ENCODE data around the gene TARS1.

TARS1 gene

DNA sequence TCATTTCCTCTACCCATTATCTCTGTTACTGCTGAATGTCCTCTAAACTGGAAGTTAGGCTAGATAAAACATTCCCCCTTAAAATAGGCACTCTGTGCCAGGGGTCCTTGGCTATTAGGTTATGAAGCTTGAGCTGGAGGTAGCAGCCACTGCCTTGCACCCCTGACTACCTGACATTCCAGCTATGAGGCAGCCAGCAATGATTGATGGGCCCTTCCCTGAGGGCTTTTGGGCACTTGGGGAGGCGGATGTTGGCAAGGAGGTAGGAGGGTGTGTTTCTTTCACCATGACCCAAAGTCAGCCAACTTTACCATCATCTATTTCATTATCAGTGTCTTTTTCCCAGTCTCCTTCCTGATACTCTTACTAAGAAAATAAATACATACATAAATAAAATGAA lies 17.1 kb downstream of the TARS1 start:
- H3K27ac ChIP-seq, result no peak overlapping the region
- H3K4me3 ChIP-seq (ENCODE audit: low read depth in 1 of 2, low read length in 1 of 2), result no peak overlapping the region
- TF ChIP-seq, protein P1, sequence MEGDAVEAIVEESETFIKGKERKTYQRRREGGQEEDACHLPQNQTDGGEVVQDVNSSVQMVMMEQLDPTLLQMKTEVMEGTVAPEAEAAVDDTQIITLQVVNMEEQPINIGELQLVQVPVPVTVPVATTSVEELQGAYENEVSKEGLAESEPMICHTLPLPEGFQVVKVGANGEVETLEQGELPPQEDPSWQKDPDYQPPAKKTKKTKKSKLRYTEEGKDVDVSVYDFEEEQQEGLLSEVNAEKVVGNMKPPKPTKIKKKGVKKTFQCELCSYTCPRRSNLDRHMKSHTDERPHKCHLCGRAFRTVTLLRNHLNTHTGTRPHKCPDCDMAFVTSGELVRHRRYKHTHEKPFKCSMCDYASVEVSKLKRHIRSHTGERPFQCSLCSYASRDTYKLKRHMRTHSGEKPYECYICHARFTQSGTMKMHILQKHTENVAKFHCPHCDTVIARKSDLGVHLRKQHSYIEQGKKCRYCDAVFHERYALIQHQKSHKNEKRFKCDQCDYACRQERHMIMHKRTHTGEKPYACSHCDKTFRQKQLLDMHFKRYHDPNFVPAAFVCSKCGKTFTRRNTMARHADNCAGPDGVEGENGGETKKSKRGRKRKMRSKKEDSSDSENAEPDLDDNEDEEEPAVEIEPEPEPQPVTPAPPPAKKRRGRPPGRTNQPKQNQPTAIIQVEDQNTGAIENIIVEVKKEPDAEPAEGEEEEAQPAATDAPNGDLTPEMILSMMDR (IDR thresholded peaks at IDR 0.05), result no peak
- peaks cover 97% of the 10 kb centered on the region for H3K36me3 ChIP-seq
- no peaks in the 10 kb centered on the region for H3K27me3 ChIP-seq
- H3K4me1 ChIP-seq (ENCODE audit: control insufficient read depth in 1 of 2, insufficient read depth in 1 of 2, low read depth in 1 of 2, low read length in 1 of 2), result no peaks in the 10 kb centered on the region
- no peaks in the 10 kb centered on the region for H3K9me3 ChIP-seq

DNA sequence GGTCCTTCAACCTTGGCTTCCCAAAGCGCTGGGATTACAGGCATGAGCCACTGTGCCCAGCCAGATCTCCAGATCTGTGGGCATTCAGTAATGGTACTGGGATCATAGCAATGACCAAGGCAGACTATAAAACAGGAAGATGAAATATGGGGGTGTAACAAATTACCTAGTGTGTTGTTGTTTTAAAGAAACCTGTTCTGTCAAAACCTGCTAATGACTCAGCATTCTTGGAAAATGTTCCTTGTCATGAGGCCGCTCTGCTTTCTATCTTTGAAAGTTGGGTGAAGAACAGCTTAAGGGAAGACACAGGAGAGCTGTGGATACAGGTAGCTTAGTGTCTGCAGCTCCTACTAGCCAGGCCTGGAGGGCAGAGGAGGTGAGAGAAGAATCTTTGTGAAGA lies 19.4 kb downstream of the TARS1 start:
- no peaks in the 10 kb centered on the region for H3K4me1 ChIP-seq (ENCODE audit: control insufficient read depth in 1 of 2, insufficient read depth in 1 of 2, low read depth in 1 of 2, low read length in 1 of 2)
- H3K4me3 ChIP-seq (ENCODE audit: low read depth in 1 of 2, low read length in 1 of 2), result no peak overlapping the region
- peaks cover 100% of the 10 kb centered on the region for H3K36me3 ChIP-seq
- TF ChIP-seq, protein P1 (IDR thresholded peaks at IDR 0.05), result no peak
- H3K27ac ChIP-seq, result no peak overlapping the region
- H3K27me3 ChIP-seq, result no peaks in the 10 kb centered on the region
- no peaks in the 10 kb centered on the region for H3K9me3 ChIP-seq

DNA sequence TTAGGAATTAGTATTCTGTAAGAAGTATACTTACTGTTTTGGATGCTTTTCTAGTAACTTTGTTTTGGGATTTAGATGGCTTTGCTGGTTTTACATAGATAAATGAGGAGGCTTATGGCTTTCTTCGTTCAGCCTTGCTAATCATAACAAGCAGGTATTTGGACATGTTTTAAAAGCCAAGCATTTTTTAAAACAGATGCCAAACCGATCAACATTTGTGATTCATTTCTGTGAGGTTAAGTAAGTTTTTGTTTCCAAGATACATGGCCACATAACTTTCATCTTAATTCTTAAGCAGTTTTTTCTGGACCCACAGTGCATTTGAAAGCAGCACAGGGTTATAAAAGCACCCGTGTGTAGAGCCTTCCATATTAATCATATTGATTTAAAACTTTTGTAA lies 21.7 kb downstream of the TARS1 start:
- Histone ChIP-seq H3K36me3 (peaks cover 100% of the 10 kb centered on the region), H3K27me3 (no peaks in the 10 kb centered on the region), H3K9me3 (no peaks in the 10 kb centered on the region), H3K4me1 (ENCODE audit: control insufficient read depth in 1 of 2, insufficient read depth in 1 of 2, low read depth in 1 of 2, low read length in 1 of 2) (no peaks in the 10 kb centered on the region), H3K4me3 (ENCODE audit: low read depth in 1 of 2, low read length in 1 of 2) (no peak overlapping the region), H3K27ac (no peak overlapping the region)
- TF ChIP-seq, protein P1 (IDR thresholded peaks at IDR 0.05), result no peak

DNA sequence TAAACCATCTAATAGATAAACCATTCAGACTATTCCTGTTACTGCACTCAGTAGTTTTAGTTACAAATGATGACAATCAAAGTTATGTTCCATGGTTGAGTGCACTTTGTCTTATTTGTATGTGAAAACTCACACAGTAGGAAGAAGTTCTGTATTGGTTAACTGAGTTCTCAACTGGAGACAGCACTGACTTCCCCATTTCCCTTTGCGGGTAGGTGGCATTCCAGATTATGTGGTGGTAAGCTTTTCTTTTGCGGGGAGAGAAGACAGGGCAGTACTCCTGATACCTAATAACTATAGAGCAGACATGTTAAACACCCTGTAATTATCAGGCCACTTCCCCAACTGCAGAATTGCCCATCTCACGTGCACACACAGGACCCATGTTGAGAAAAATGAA lies 24.4 kb downstream of the TARS1 start:
- TF ChIP-seq, protein P1 (IDR thresholded peaks at IDR 0.05), result no peak
- no peaks in the 10 kb centered on the region for H3K4me1 ChIP-seq (ENCODE audit: control insufficient read depth in 1 of 2, insufficient read depth in 1 of 2, low read depth in 1 of 2, low read length in 1 of 2)
- no peaks in the 10 kb centered on the region for H3K27me3 ChIP-seq
- peaks cover 98% of the 10 kb centered on the region for H3K36me3 ChIP-seq
- no peak overlapping the region for H3K27ac ChIP-seq
- no peaks in the 10 kb centered on the region for H3K9me3 ChIP-seq
- H3K4me3 ChIP-seq (ENCODE audit: low read depth in 1 of 2, low read length in 1 of 2), result no peak overlapping the region

DNA sequence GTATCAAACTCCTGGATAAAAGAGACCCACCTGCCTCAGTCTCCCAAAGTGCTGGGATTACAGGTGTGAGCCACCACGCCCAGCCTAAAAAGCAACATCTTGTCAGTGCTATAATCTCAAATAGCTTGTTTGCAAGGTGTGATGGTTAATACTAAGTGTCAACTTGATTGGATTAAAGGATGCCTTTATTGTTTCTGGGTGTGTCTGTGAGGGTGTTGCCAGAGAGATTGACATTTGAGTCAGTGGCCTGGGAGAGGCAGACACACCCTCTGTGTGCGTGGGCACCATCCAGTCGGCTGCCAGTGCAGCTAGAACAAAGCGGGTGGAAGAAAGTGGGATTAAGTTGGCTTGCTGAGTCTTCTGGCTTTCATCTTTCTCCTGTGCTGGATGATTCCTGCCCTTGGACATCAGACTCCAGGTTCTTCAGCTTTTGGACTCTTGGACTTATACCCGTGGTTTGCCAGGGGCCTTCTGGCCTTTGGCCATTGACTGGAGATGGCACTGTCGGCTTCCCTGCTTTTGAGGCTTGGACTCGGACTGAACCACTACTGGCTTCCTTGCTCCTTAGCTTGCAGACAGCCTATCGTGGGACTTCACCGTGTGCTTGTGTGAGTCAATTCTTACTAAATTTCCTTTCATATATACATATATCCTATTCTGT lies 28.1 kb downstream of the TARS1 start:
- no peaks in the 10 kb centered on the region for H3K9me3 ChIP-seq
- H3K27ac ChIP-seq, result no peak overlapping the region
- H3K4me3 ChIP-seq (ENCODE audit: low read depth in 1 of 2, low read length in 1 of 2), result no peak overlapping the region
- peaks cover 0 to 2% of the 10 kb centered on the region in 2 experiments for H3K4me1 ChIP-seq (ENCODE audit: control insufficient read depth in 1 of 2, insufficient read depth in 1 of 2, low read depth in 1 of 2, low read length in 1 of 2)
- peaks cover 73% of the 10 kb centered on the region for H3K36me3 ChIP-seq
- TF ChIP-seq, protein P1 (IDR thresholded peaks at IDR 0.05), result no peak
- no peaks in the 10 kb centered on the region for H3K27me3 ChIP-seq

Measured in neutrophil (primary cell).